Measurements from ENCODE around the gene AS3MT. TPM values are rescaled to one million over a fixed set of nuclear protein-coding genes. Genes with fewer than 3 reads are reported as not detected.

The AS3MT gene
- total RNA-seq, 4 donors from 2014 or later = 0.91 to 5.6 (median 4.8) TPM

DNA sequence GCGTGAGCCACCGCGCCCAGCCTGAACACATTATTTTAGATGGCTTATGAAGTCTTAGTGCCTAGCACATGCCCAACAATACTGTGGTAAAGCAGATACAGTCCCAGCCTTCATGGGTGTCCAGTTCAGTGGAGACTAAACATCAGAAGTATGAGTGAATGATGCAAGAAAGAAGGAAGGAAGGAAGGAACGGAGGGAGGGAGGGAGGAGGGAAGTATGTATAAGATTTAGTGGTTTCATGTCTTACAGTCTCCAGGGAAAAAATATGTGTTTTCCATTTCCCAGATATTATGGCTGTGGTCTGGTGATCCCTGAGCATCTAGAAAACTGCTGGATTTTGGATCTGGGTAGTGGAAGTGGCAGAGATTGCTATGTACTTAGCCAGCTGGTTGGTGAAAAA lies 2.9 kb downstream of the AS3MT start:
- H3K27me3 ChIP-seq = no peaks in the 10 kb centered on the region
- intact Hi-C loops (cut with DNase I; ENCODE audit: low total_unique reads) = no loop called here
- no peaks in the 10 kb centered on the region for H3K9me3 ChIP-seq
- TF ChIP-seq POLR2A (IDR thresholded peaks at IDR 0.05) = no peak
- TF ChIP-seq CTCF (IDR thresholded peaks at IDR 0.05 in 4 of 5, conservative IDR thresholded peaks at IDR 0.05 in 1 of 5) = no peak
- no peak overlapping the region for H3K4me3 ChIP-seq
- H3K36me3 ChIP-seq = no peaks in the 10 kb centered on the region
- ATAC-seq (no peak), DNase-seq (no peak)
- H3K4me1 ChIP-seq = peaks cover 0 to 10% of the 10 kb centered on the region in 2 donors
- in situ Hi-C loops (cut with MboI; ENCODE audit: low sequenced_read_pairs in 4 of 4) = no loop called here
- no peak overlapping the region for H3K27ac ChIP-seq

DNA sequence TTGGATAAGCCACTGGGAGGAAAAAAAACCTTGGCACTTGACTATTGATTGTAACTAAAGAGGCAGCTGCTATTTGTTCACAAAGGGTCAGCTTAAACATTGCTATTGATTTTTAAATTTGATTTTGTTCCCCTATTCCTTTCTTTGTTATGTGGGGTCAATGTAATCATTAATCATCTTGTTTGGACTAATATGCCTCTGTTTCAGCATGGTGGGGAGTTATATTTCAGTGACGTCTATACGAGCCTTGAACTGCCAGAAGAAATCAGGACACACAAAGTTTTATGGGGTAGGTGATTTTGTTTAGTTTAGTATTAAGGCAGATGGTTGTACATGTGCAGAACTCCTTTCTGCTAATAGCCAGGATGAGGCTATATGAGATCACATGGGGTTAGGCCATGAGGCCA lies 7.5 kb downstream of the AS3MT start:
- in situ Hi-C loops (cut with MboI; ENCODE audit: low sequenced_read_pairs in 4 of 4) (no loop called here), intact Hi-C loops (cut with DNase I; ENCODE audit: low total_unique reads) (no loop called here)
- peaks cover 0 to 10% of the 10 kb centered on the region in 2 donors for H3K36me3 ChIP-seq
- no peaks in the 10 kb centered on the region for H3K4me1 ChIP-seq
- ATAC-seq = no peak
- no peak for TF ChIP-seq POLR2A (IDR thresholded peaks at IDR 0.05)
- TF ChIP-seq CTCF (IDR thresholded peaks at IDR 0.05 in 4 of 5, conservative IDR thresholded peaks at IDR 0.05 in 1 of 5) = no peak
- DNase-seq = no peak
- H3K9me3 ChIP-seq = no peaks in the 10 kb centered on the region
- no peak overlapping the region for H3K27ac ChIP-seq
- no peak overlapping the region for H3K4me3 ChIP-seq
- H3K27me3 ChIP-seq = no peaks in the 10 kb centered on the region

DNA sequence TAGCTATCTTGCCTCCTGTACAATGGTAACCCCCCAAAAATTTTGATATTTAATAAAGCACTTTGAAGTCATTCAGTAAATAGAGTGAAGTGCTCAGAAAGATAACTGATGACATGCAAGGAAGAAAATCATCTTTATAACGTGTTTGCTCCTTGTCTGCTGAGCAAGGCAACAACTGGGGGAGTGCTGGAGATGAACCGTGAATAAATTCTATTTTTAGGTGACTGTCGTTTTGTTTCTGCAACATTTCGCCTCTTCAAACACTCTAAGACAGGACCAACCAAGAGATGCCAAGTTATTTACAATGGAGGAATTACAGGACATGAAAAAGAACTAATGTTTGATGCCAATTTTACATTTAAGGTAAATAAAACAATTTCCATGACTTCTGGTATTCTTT lies 9.4 kb downstream of the AS3MT start:
- peaks cover 0 to 10% of the 10 kb centered on the region in 2 donors for H3K36me3 ChIP-seq
- H3K27ac ChIP-seq = no peak overlapping the region
- intact Hi-C loops (cut with DNase I; ENCODE audit: low total_unique reads) (no loop called here), in situ Hi-C loops (cut with MboI; ENCODE audit: low sequenced_read_pairs in 4 of 4) (no loop called here)
- ATAC-seq (no peak), DNase-seq (no peak)
- TF ChIP-seq CTCF (IDR thresholded peaks at IDR 0.05 in 4 of 5, conservative IDR thresholded peaks at IDR 0.05 in 1 of 5) (no peak), POLR2A (IDR thresholded peaks at IDR 0.05) (no peak)
- no peak overlapping the region for H3K4me3 ChIP-seq
- no peaks in the 10 kb centered on the region for H3K9me3 ChIP-seq
- no peaks in the 10 kb centered on the region for H3K27me3 ChIP-seq
- H3K4me1 ChIP-seq = no peaks in the 10 kb centered on the region

DNA sequence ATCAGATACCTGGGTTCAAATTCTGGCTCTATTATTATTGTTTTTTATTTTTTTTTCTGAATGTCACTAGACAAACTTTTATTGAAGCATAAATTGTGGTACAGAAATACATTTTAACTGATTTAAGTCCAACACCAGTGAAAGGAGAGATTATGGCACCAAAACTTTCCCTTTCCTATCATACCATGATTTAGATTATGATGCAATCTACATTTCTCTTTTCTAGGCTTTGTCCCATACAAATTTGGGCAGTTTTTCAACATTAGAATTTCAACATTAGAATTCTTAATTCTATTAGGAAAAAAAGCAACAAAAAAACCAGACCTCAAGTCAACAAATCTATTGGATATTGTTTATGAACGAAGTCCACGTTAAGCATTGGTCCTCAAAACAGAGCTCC lies 11.0 kb downstream of the AS3MT start:
- H3K9me3 ChIP-seq = no peaks in the 10 kb centered on the region
- no peaks in the 10 kb centered on the region for H3K4me1 ChIP-seq
- H3K36me3 ChIP-seq = peaks cover 0 to 10% of the 10 kb centered on the region in 2 donors
- in situ Hi-C loops (cut with MboI; ENCODE audit: low sequenced_read_pairs in 4 of 4) = no loop called here
- no peaks in the 10 kb centered on the region for H3K27me3 ChIP-seq
- TF ChIP-seq CTCF (IDR thresholded peaks at IDR 0.05 in 4 of 5, conservative IDR thresholded peaks at IDR 0.05 in 1 of 5) = no peak
- TF ChIP-seq POLR2A (IDR thresholded peaks at IDR 0.05) = no peak
- H3K4me3 ChIP-seq = no peak overlapping the region
- no peak for DNase-seq
- intact Hi-C loops (cut with DNase I; ENCODE audit: low total_unique reads) = no loop called here
- no peak for ATAC-seq
- H3K27ac ChIP-seq = no peak overlapping the region

GRCh38 chr10:102888048-102888447 lies 18.8 kb downstream of the AS3MT start:
- intact Hi-C loops (cut with DNase I; ENCODE audit: low total_unique reads) = no loop called here

More at GRCh38 chr10:102888048-102888447, 18.8 kb downstream of the AS3MT start:
- no peak overlapping the region for H3K27ac ChIP-seq
- in situ Hi-C loops (cut with MboI; ENCODE audit: low sequenced_read_pairs in 4 of 4) = no loop called here
- H3K4me1 ChIP-seq = no peaks in the 10 kb centered on the region
- DNase-seq (no peak), ATAC-seq (no peak)
- TF ChIP-seq POLR2A (IDR thresholded peaks at IDR 0.05) (no peak), CTCF (IDR thresholded peaks at IDR 0.05 in 4 of 5, conservative IDR thresholded peaks at IDR 0.05 in 1 of 5) (no peak)
- H3K4me3 ChIP-seq = no peak overlapping the region
- H3K9me3 ChIP-seq = no peaks in the 10 kb centered on the region
- no peaks in the 10 kb centered on the region for H3K27me3 ChIP-seq
- H3K36me3 ChIP-seq = peaks cover 0 to 12% of the 10 kb centered on the region in 2 donors

Data from gastrocnemius medialis (tissue), 4 donors.